Epidermal melanocyte (primary cell): Measurements from ENCODE around the gene MAPK8IP2.

Experiments
- DNase-seq: peaks from one replicate; pipeline ENCODE4 v3.0.0; 2011; ENCODE audit warnings: low spot score; ENCODE audit not compliant: insufficient read length

The MAPK8IP2 gene

GRCh38 chr22:50600538-50600937 lies at the start of gene MAPK8IP2:
Gene MAPK8IP2, plus strand, starts transcription at chr22:50600793. Its CDS starts 26 bp downstream, at chr22:50600819.
- no peak for DNase-seq

GRCh38 chr22:50551160-50551752 lies 49.3 kb upstream of the MAPK8IP2 start:
- no peak for DNase-seq

GRCh38 chr22:50553310-50553709 lies 47.3 kb upstream of the MAPK8IP2 start:
- no peak for DNase-seq

GRCh38 chr22:50556703-50557102 lies 43.9 kb upstream of the MAPK8IP2 start:
- DNase-seq = no peak

- no peak for DNase-seq
Measured at GRCh38 chr22:50560034-50560433, 40.6 kb upstream of the MAPK8IP2 start.

GRCh38 chr22:50561401-50562358 lies 38.9 kb upstream of the MAPK8IP2 start:
- no peak for DNase-seq

GRCh38 chr22:50562523-50563412 lies 37.8 kb upstream of the MAPK8IP2 start, which contains the start of gene SYCE3:
Gene SYCE3, minus strand, starts transcription at chr22:50562919. Its CDS starts 6,514 bp downstream, at chr22:50556405.
- peak; percentile 94 for DNase-seq

GRCh38 chr22:50563413-50564160 lies 37.0 kb upstream of the MAPK8IP2 start:
- no peak for DNase-seq

- DNase-seq = no peak
Measured at GRCh38 chr22:50564289-50564688, 36.3 kb upstream of the MAPK8IP2 start.

- no peak for DNase-seq
Measured at GRCh38 chr22:50567721-50568252, 32.8 kb upstream of the MAPK8IP2 start.

GRCh38 chr22:50568626-50569025 lies 32.0 kb upstream of the MAPK8IP2 start:
- DNase-seq = no peak

GRCh38 chr22:50569041-50569459 lies 31.5 kb upstream of the MAPK8IP2 start:
- no peak for DNase-seq

GRCh38 chr22:50569896-50570535 lies 30.6 kb upstream of the MAPK8IP2 start:
- no peak for DNase-seq

- no peak for DNase-seq
Measured at GRCh38 chr22:50570861-50571260, 29.7 kb upstream of the MAPK8IP2 start.

- no peak for DNase-seq
Measured at GRCh38 chr22:50571264-50572175, 29.1 kb upstream of the MAPK8IP2 start.

- no peak for DNase-seq
Measured at GRCh38 chr22:50572965-50573364, 27.6 kb upstream of the MAPK8IP2 start.

GRCh38 chr22:50573491-50574382 lies 26.9 kb upstream of the MAPK8IP2 start:
- DNase-seq = no peak

GRCh38 chr22:50574383-50574755 lies 26.2 kb upstream of the MAPK8IP2 start:
- no peak for DNase-seq
